ENCODE measurements around the gene MAG. TPM values are rescaled to one million over a fixed set of nuclear protein-coding genes. Genes with fewer than 3 reads are reported as not detected.

Gene MAG
- total and polyA plus RNA-seq, 2 of the 13 experiments (the other 11 are each of a cell fraction or from before 2014, with no cell fraction given) = 0.20 to 1.3 TPM

- no peaks in the 10 kb centered on the region for H4K20me1 ChIP-seq (ENCODE audit: insufficient read depth, low read length)
- no peak for ATAC-seq
- no peak overlapping the region for H3K4me2 ChIP-seq (ENCODE audit: low read depth, low read length)
- intact Hi-C loops (cut with micrococcal nuclease; ENCODE audit: unreplicated experiment) = no loop called here
- no peaks in the 10 kb centered on the region for H3K36me3 ChIP-seq (replicated peaks in 1 of 2; ENCODE audit: control insufficient read depth in 1 of 2, insufficient read depth in 2 of 2, low read length in 2 of 2)
- no peak overlapping the region for H2AFZ ChIP-seq (ENCODE audit: low read length)
- FAIRE-seq = no peak
- DNase-seq (ENCODE audit: low spot score) = no peak
- ChIA-PET CTCF (ENCODE audit: low intra/inter-chr PET ratio, low total read pairs) (no interaction called here), POLR2A (no interaction called here)
- no peaks in the 10 kb centered on the region for H3K27me3 ChIP-seq (ENCODE audit: control insufficient read depth in 1 of 2, insufficient read depth in 2 of 2, low read length in 2 of 2)
- H3K79me2 ChIP-seq (ENCODE audit: insufficient read depth, low read length) = no peaks in the 10 kb centered on the region
- no peak overlapping the region for H3K27ac ChIP-seq (ENCODE audit: extremely low read length, insufficient read depth, low read length)
- no peaks in the 10 kb centered on the region for H3K9me3 ChIP-seq (ENCODE audit: low read length)
- no peak overlapping the region for H3K9ac ChIP-seq (ENCODE audit: insufficient read depth, low read depth, low read length)
- no TSS peak for BruUV-seq (replicated peaks)
- 76% methylated on average over 11 of the region's 16 CpGs for WGBS (ENCODE audit: low lambda C conversion rate)
- H3K4me1 ChIP-seq (ENCODE audit: insufficient read depth, low read length) = peaks cover 28% of the 10 kb centered on the region
- H3K4me3 ChIP-seq (replicated peaks in 1 of 3; ENCODE audit: insufficient read depth in 1 of 3, low read depth in 2 of 3, low read length in 3 of 3) = no peak overlapping the region
- in situ Hi-C loops (cut with HindIII; ENCODE audit: extremely low pct_ligation_motif_present, low pct_unique_long_range_greater_than_20kb) = no loop called here
- TF ChIP-seq PAXIP1 (CRISPR knock-in tag; conservative IDR thresholded peaks at IDR 0.05) = no peak
- no peak for TF ChIP-seq ZNF530 (CRISPR knock-in tag; IDR thresholded peaks at IDR 0.05; ENCODE audit: low read depth)
- TF ChIP-seq TBP (CRISPR knock-in tag; IDR thresholded peaks at IDR 0.05) = no peak
- no peak for TF ChIP-seq MTERF4 (CRISPR knock-in tag; IDR thresholded peaks at IDR 0.05)
- TF ChIP-seq ZNF678 (CRISPR knock-in tag; IDR thresholded peaks at IDR 0.05) = no peak
- TF ChIP-seq ZNF841 (CRISPR knock-in tag; IDR thresholded peaks at IDR 0.05; ENCODE audit: borderline replicate concordance) = no peak
- no peak for TF ChIP-seq ATF7 (IDR thresholded peaks at IDR 0.05)
- no peak for TF ChIP-seq ATF7 (CRISPR knock-in tag; IDR thresholded peaks at IDR 0.05)
- no peak for TF ChIP-seq FOSL1 (CRISPR knock-in tag; IDR thresholded peaks at IDR 0.05; ENCODE audit: borderline replicate concordance)
- TF ChIP-seq NFIC (IDR thresholded peaks at IDR 0.05; ENCODE audit: low read length) = no peak
- no peak for TF ChIP-seq ZBTB39 (CRISPR knock-in tag; IDR thresholded peaks at IDR 0.05)
- TF ChIP-seq NR2F2 (IDR thresholded peaks at IDR 0.05; ENCODE audit: borderline replicate concordance, low read depth) = no peak
- no peak for TF ChIP-seq PHF8 (CRISPR knock-in tag; IDR thresholded peaks at IDR 0.05)
- no peak for TF ChIP-seq MXD4 (CRISPR knock-in tag; IDR thresholded peaks at IDR 0.05)
Observed at GRCh38 chr19:35341006-35341405, 49.0 kb downstream of the MAG start.
